ENCODE measurements around the gene PCDH15. TPM values are rescaled to one million over a fixed set of nuclear protein-coding genes. Genes with fewer than 3 reads are reported as not detected.

PCDH15 gene
- total RNA-seq, 2 experiments from 2014 or later = not detected

DNA sequence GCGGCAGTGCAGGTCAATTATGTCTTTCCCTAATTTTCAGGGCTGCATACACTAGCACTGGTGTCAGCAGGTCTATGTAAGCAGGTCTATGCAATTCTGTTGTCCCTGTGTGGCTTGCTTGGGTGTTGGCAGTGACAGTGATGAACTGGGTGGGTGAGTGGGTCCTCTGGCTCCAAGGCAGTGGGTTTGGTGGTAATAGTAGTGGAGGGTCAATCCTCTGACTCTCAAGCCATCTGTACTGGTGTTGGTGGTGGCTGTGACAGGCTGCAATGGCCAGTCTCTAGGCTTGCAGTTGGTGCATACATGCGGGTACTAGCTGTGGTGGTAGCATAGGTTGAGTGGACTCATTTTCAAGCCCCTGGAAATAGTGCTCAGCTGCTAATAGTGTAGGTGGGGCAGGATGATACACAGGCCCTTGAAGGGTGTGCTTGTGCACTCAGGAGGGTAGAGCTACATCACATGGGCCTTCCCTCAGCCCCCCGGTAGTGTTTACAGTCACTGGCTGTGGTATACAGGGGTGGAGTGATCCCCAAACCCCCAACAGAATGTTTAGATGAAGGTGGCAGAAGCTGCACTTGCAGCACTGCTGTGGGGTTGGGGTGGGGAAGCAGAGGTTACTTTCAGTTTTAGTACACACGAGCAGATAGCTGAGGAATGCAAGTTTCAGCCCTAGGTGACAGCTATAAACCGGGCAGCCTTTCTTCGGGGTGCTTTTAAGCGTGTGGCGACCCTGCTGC is 331.3 kb downstream of the PCDH15 start:
- H3K36me3 Mint-ChIP-seq (ENCODE audit: low read depth) = no peaks in the 10 kb centered on the region
- Histone ChIP-seq H3K27me3 (ENCODE audit: control insufficient read depth in 1 of 2, insufficient read depth in 2 of 2, low read length in 2 of 2) (no peaks in the 10 kb centered on the region), H3K9me3 (ENCODE audit: control insufficient read depth in 1 of 2, insufficient read depth in 1 of 2, low read length in 2 of 2) (peaks cover 0 to 11% of the 10 kb centered on the region in 2 experiments), H3K4me1 (ENCODE audit: insufficient read depth, low read length) (no peaks in the 10 kb centered on the region), H3K36me3 (ENCODE audit: insufficient read depth, low read length) (no peaks in the 10 kb centered on the region), H3K4me3 (ENCODE audit: low read length) (no peak overlapping the region), H3K27ac (ENCODE audit: low read depth in 1 of 2, low read length in 2 of 2) (no peak overlapping the region)
- H3K4me1 Mint-ChIP-seq (ENCODE audit: low read depth) = no peaks in the 10 kb centered on the region
- H3K9me3 Mint-ChIP-seq = peaks cover 7% of the 10 kb centered on the region
- ATAC-seq (ENCODE audit: poor library complexity) = no peak
- no peak overlapping the region for H3K4me3 Mint-ChIP-seq
- intact Hi-C loops (cut with DNase I, micrococcal nuclease) = no loop called here
- ChIA-PET POLR2A (no interaction called here), CTCF (no interaction called here)
- TF ChIP-seq, protein P1, sequence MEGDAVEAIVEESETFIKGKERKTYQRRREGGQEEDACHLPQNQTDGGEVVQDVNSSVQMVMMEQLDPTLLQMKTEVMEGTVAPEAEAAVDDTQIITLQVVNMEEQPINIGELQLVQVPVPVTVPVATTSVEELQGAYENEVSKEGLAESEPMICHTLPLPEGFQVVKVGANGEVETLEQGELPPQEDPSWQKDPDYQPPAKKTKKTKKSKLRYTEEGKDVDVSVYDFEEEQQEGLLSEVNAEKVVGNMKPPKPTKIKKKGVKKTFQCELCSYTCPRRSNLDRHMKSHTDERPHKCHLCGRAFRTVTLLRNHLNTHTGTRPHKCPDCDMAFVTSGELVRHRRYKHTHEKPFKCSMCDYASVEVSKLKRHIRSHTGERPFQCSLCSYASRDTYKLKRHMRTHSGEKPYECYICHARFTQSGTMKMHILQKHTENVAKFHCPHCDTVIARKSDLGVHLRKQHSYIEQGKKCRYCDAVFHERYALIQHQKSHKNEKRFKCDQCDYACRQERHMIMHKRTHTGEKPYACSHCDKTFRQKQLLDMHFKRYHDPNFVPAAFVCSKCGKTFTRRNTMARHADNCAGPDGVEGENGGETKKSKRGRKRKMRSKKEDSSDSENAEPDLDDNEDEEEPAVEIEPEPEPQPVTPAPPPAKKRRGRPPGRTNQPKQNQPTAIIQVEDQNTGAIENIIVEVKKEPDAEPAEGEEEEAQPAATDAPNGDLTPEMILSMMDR (IDR thresholded peaks at IDR 0.05) = no peak
- no peak overlapping the region for H3K27ac Mint-ChIP-seq
- no peaks in the 10 kb centered on the region for H3K27me3 Mint-ChIP-seq
- no peak for DNase-seq

DNA sequence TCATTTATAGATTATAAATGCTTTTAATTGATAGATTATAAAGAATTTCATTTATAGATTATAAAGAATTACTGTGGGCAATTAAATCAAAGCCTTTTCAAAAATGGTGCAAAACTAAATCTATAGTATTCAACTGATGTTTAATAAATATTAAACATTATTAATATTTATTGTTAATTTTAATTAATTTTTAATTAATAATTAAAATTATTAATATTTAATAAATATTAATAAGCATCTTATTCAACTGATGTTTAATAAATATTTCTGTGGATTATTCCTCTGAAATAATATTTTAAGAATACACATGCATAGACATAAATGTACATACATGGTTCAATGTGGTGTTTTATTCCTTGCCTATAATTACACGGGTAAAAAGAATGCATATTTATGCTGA is 346.8 kb downstream of the PCDH15 start:
- ChIA-PET POLR2A (no interaction called here), CTCF (no interaction called here)
- intact Hi-C loops (cut with DNase I, micrococcal nuclease) = no loop called here
- H3K36me3 Mint-ChIP-seq (ENCODE audit: low read depth) = no peaks in the 10 kb centered on the region
- H3K27ac Mint-ChIP-seq = no peak overlapping the region
- no peak overlapping the region for H3K4me3 Mint-ChIP-seq
- ATAC-seq (ENCODE audit: poor library complexity) = no peak
- no peaks in the 10 kb centered on the region for H3K4me1 Mint-ChIP-seq (ENCODE audit: low read depth)
- no peaks in the 10 kb centered on the region for H3K36me3 ChIP-seq (ENCODE audit: insufficient read depth, low read length)
- H3K27me3 Mint-ChIP-seq = no peaks in the 10 kb centered on the region
- no peak overlapping the region for H3K27ac ChIP-seq (ENCODE audit: low read depth in 1 of 2, low read length in 2 of 2)
- TF ChIP-seq, protein P1 (IDR thresholded peaks at IDR 0.05) = no peak
- peaks cover 0 to 7% of the 10 kb centered on the region in 2 experiments for H3K9me3 ChIP-seq (ENCODE audit: control insufficient read depth in 1 of 2, insufficient read depth in 1 of 2, low read length in 2 of 2)
- H3K9me3 Mint-ChIP-seq = peaks cover 8% of the 10 kb centered on the region
- DNase-seq = no peak
- H3K27me3 ChIP-seq (ENCODE audit: control insufficient read depth in 1 of 2, insufficient read depth in 2 of 2, low read length in 2 of 2) = no peaks in the 10 kb centered on the region
- H3K4me3 ChIP-seq (ENCODE audit: low read length) = no peak overlapping the region
- no peaks in the 10 kb centered on the region for H3K4me1 ChIP-seq (ENCODE audit: insufficient read depth, low read length)

DNA sequence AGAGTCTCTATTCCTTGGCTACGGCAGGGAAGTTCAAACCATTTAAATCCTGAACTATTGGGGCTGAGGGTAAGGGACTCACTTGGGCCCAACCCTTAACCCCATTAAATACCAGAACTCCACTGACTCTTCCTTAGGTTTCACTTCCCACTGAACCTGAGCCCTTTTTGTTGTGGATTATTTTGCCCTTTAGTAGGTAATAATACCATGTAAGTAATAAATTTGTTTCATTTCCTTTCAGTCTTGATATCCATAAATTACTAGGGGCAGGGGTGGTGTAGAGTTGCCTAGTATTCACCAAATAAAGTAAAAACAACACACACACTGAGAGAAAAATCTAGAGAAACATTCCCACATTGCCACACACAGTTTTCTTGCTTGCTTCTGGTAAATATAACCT is 352.0 kb downstream of the PCDH15 start:
- Mint-ChIP-seq H3K27ac (no peak overlapping the region), H3K4me1 (ENCODE audit: low read depth) (no peaks in the 10 kb centered on the region), H3K9me3 (peaks cover 11% of the 10 kb centered on the region), H3K4me3 (no peak overlapping the region), H3K27me3 (no peaks in the 10 kb centered on the region), H3K36me3 (ENCODE audit: low read depth) (no peaks in the 10 kb centered on the region)
- Histone ChIP-seq H3K27me3 (ENCODE audit: control insufficient read depth in 1 of 2, insufficient read depth in 2 of 2, low read length in 2 of 2) (no peaks in the 10 kb centered on the region), H3K27ac (ENCODE audit: low read depth in 1 of 2, low read length in 2 of 2) (no peak overlapping the region), H3K36me3 (ENCODE audit: insufficient read depth, low read length) (no peaks in the 10 kb centered on the region), H3K9me3 (ENCODE audit: control insufficient read depth in 1 of 2, insufficient read depth in 1 of 2, low read length in 2 of 2) (peaks cover 0 to 3% of the 10 kb centered on the region in 2 experiments), H3K4me1 (ENCODE audit: insufficient read depth, low read length) (no peaks in the 10 kb centered on the region), H3K4me3 (ENCODE audit: low read length) (no peak overlapping the region)
- TF ChIP-seq, protein P1 (IDR thresholded peaks at IDR 0.05) = no peak
- intact Hi-C loops (cut with DNase I, micrococcal nuclease) = no loop called here
- CTCF ChIA-PET = no interaction called here
- ATAC-seq (ENCODE audit: poor library complexity) (no peak), DNase-seq (no peak)
- POLR2A ChIA-PET = no interaction called here

Measured in CD4-positive, alpha-beta T cell (primary cell).